SKM-1 (cell line): ENCODE data around the gene GDF9.

Experiments
- DNase-seq: peaks from one replicate; lab custom pipeline; 2025; ENCODE audit not compliant: unreplicated experiment; lab: John Stamatoyannopoulos, UW

Gene GDF9

DNA sequence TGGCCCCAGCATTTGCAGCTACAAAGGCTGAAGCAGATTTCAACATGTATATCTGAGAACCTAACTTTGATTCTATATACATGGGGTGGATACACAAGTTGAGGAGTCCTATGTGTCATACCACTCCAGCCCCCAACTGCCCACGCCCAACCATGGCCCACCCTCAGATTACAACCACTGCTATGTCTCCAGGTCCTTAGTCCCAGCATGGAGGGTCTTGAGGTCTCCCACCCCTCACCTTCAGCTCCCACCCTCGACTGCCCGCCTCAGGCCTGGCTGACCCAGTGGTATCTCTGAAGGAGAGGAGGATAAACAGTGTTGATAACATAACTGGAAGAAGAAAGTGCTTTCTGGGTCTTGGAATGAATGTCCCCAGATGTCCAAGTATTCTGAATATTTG lies 44.9 kb downstream of the GDF9 start:
- DNase-seq = no peak

DNA sequence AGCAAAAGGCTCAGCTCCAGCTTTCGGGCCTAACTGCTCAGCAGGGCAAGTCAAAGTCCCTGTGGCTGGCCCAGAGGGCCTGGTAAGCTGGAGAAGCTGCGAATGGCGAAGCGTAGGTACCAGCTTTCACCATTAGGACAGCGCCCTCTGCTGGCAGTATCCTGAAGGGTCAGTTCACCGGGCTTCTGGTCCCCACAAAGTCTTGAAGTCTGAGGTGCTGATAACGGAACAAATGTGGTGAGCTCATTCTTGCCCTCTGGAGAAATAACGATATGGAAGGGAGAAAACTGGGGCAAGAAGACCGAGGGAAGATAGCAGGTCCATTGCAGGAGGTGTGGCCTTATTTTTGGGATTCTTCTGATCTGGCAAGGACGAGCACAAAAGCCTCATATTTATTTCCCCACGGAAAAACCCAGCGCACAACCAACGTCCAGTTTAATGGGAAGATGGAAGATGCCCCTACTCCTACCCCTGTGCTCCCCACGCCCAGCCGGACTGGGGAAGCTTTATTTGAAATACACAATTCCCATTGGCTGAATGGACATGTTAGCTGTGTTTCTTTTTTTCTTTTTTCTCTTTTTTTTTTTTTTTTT lies 46.0 kb downstream of the GDF9 start:
- peak; percentile 77 for DNase-seq

DNA sequence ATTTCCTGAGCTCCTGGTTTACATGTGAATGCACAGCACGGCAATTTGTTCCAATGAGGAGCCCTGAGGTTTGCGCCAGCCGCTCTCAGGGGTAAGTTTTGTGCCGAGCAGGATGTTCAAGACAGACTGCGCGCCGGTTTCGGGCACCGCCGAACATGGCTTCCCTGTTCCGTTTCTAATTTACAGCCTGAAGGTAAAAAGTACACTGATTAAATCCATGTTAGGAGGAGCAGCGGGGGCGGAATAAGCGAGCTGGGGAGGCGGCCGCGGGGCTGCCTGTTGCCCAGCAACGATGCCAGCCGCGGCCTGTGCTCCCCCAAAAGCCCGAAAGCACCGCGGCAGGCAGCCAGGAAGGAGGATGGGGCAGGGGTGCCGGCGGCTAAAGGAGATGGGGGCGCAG lies 46.8 kb downstream of the GDF9 start:
- no peak for DNase-seq

DNA sequence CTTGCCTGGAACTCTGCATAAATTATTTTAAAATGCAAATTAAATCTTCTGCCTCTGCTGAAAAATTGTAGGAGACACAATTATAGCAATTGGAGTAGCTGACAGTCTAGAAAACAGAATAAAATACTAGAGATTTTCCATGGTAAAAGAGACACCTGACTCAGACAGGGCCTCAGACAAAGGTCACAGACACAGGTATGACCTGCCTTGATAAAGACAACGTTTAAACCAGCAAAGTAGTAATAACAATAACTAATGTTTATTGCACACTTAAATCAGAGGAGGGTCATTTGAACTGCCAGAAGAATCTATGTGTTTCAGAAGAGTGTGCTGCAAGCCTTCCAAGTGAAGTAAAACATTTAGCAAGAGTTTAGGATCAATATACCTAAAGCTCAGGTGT lies 49.3 kb downstream of the GDF9 start:
- DNase-seq = no peak

DNA sequence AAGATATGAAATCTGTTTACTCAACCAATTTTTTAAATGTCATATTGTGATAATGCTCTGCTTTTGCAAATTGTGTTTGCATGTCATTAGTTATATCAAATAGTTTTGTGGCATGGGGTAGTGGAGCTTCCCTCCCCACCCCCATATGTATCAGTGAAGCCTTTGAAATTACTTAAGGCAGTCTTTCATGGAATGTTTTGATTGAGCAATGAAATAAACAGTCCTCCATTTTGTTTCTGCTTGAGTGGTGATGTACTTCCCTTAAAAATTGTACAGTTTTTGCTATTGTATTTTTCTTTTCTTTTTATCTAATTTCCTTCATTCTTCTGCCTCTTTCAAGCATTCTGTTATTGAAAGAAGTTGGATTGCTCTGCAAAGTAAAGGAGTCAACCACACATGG lies 49.7 kb downstream of the GDF9 start:
- DNase-seq = no peak

DNA sequence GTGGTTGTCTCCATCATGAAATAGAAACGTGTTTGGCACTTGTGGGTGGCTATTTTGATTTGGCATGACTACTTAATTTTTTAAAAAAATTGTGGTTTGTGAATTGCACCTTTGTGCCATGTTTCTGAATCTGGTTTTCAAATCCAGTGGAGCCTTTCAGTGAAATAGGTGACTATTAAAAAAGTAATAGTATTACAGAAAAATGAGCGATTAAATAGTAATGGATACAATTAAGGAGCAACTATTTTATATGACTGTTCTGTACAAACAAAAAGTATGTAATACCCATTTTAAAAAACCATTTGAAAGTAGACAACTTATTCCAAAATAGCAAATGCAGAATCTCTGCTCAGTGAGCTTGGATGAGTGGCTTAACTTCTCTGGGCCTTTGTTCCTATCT lies 50.2 kb downstream of the GDF9 start:
- no peak for DNase-seq

DNA sequence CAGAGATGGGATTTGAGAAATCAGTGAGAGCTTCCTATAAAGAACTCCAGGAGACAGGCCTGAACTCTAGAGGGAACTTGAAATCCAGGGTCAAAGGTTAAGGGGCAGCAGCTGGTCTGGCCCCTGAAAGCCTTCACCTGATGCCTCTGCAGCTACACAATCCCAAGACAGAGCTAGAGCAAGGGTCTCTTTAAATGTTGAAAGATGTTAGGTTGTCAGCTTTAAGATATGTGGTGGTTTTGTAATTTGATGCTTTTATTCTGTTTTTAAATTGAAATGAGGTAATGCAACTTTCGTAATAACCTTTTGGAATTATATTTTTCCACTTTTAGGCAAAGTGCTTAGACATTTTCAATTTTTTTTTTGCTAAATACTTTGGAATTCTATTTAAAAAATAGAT lies 50.8 kb downstream of the GDF9 start:
- no peak for DNase-seq

DNA sequence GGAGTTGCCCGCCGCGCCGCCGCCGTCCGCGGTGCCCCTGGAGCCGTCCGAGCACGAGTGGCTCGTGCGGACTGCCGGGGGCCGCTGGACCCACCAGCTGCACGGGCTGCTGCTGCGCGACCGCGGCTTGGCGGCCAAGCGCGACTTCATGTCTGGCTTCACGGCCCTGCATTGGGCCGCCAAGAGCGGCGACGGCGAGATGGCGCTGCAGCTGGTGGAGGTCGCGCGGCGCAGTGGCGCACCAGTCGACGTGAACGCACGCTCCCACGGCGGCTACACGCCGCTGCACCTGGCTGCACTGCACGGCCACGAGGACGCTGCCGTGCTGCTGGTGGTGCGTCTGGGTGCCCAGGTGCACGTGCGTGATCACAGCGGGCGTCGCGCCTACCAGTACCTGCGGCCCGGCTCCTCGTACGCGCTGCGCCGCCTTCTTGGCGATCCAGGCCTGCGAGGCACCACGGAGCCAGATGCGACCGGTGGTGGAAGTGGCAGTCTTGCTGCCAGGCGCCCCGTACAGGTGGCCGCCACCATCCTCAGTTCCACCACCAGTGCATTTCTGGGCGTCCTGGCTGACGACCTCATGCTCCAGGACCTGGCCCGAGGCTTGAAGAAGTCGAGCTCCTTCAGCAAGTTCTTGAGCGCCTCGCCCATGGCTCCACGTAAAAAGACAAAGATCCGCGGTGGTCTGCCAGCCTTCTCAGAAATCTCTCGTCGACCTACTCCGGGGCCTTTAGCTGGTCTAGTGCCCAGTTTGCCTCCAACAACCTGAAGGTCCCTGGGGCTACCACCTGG lies 51.6 kb downstream of the GDF9 start:
- DNase-seq = no peak

DNA sequence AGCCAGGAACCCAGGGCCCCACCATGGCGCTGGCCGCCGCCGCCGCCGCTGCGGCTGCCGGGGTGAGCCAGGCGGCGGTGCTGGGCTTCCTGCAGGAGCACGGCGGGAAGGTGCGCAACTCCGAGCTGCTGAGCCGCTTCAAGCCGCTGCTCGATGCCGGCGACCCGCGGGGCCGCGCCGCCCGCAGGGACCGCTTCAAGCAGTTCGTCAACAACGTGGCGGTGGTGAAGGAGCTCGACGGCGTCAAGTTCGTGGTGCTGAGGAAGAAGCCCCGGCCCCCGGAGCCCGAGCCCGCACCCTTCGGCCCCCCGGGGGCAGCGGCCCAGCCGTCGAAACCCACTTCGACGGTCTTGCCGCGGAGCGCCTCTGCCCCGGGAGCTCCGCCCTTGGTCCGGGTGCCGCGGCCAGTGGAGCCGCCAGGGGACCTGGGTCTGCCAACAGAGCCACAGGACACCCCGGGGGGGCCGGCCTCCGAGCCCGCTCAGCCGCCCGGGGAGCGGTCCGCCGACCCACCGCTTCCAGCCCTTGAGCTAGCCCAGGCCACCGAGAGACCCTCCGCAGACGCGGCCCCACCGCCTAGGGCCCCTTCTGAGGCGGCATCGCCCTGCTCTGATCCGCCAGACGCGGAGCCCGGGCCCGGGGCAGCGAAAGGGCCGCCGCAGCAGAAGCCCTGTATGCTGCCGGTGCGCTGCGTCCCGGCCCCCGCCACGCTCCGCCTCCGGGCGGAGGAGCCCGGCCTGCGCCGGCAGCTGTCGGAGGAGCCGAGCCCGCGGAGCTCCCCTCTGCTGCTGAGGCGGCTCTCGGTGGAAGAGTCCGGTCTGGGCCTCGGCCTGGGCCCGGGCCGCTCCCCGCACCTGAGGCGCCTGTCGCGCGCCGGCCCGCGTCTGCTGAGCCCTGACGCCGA lies 52.4 kb downstream of the GDF9 start:
- no peak for DNase-seq

DNA sequence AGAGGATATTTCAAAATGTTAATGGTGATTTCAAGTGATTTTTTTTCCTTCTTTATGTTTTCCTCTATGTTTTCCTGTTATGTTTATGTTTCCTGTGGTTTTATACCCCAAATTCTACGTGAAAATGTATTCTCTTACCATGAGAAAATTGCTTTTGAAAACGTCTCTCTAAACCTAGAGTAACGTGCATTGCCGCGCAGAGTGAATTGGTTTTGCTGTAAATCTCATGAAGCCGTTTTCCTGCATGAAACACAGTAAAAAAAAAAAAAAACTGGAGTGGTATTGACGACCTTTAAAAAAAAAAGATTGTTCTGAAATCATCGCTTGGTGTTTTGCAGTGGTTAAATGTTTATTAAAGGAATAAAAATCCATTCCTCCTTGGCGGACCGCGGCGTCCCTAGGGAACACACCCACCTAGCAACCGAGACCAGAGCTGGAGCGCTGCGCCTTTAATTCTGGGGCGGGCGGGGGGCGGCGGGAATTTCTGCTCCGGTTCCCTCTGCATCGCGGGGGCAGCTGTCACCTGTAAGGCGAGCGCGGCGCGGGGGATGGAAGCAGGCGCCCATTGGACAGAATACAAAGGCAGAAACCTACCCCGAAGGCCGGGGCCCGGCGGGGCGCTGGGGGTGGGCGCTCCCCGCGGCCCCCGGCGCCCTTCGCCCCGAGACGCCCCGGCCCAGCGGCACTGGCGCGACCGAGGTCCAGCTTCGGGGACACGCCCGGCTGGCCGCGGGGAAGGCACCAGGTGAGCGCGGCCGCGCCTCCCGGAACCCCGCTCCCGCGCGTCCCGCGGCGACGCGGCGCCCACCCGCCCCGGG lies 53.3 kb downstream of the GDF9 start, which contains the start of gene SOWAHA:
Gene SOWAHA, plus strand, starts transcription at position 522 of the 818 bp plus-strand sequence. CDS start 320 bp downstream, outside the sequence.
- no peak for DNase-seq

DNA sequence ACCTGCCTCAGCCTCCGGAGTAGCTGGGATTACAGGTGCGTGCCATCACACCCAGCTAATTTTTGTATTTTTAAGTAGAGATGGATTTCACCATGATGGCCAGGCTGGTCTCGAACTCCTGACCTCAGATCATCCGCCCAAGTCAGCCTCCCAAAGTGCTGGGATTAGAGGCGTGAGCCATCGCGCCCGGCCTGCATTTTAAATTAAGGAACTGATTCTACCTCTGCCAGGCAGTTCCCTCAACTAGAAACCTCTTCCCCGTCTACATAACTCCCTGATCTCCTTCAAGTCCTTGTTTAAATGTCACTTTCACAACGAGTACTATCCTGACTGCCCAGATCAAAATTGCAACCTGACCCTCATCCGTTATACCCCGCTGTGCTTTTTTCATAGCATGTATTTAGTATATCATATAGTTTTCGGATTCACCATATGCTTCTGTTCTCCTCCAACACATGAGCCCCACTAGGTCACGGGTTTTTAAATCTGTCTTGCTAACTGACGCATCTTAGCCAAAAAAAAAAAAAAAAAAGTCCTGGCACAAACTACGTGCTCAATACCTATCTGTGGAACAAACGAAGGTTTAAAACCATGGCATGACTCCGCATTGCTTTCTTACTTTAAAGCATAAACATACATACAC lies 54.0 kb downstream of the GDF9 start:
- DNase-seq = no peak
